ENCODE results near the gene HDLBP. TPM values are rescaled to one million over a fixed set of nuclear protein-coding genes. Genes with fewer than 3 reads are reported as not detected.
A peak's percentile ranks its signal among the peaks of the same experiment; 100 is the strongest.

The HDLBP gene
- total RNA-seq, 1 donor from 2014 or later: 922 TPM

- Histone ChIP-seq H3K4me1 (ENCODE audit: insufficient read depth, low read length) (no peaks in the 10 kb centered on the region), H3K9me3 (ENCODE audit: insufficient read depth, low read depth, low read length) (no peaks in the 10 kb centered on the region), H3K4me3 (ENCODE audit: insufficient read depth, low read depth, low read length) (no peak overlapping the region), H3K27me3 (ENCODE audit: insufficient read depth, low read length) (no peaks in the 10 kb centered on the region), H3K9ac (ENCODE audit: low read length) (no peak overlapping the region), H3K27ac (ENCODE audit: low read depth, low read length) (no peak overlapping the region), H3K36me3 (ENCODE audit: insufficient read depth, low read length) (peaks cover 68% of the 10 kb centered on the region), H4K20me1 (ENCODE audit: insufficient read depth, low read length) (peaks cover 98% of the 10 kb centered on the region), H3K79me2 (ENCODE audit: insufficient read depth, low read length) (peaks cover 54% of the 10 kb centered on the region), H2AFZ (ENCODE audit: low read depth, low read length) (no peak overlapping the region), H3K4me2 (ENCODE audit: low read length) (no peak overlapping the region)
- Mint-ChIP-seq H3K27me3 (ENCODE audit: low read depth, unreplicated experiment) (no peaks in the 10 kb centered on the region), H3K4me1 (ENCODE audit: low read depth, unreplicated experiment) (peaks cover 1% of the 10 kb centered on the region), H3K4me3 (ENCODE audit: unreplicated experiment) (no peak overlapping the region), H3K27ac (ENCODE audit: unreplicated experiment) (no peak overlapping the region), H3K9me3 (ENCODE audit: unreplicated experiment) (no peaks in the 10 kb centered on the region), H3K36me3 (ENCODE audit: low read depth, unreplicated experiment) (peaks cover 37% of the 10 kb centered on the region)
- DNase-seq (ENCODE audit: low read depth) (no peak), FAIRE-seq (no peak)
- TF ChIP-seq EZH2 (IDR thresholded peaks at IDR 0.05; ENCODE audit: insufficient read depth, low read length) (no peak), CTCF (IDR thresholded peaks at IDR 0.05; ENCODE audit: insufficient read depth, low read depth, low read length) (no peak)
Measured at GRCh38 chr2:241234066-241234790, 81.2 kb downstream of the HDLBP start.

GRCh38 chr2:241232736-241233575 is 82.5 kb downstream of the HDLBP start:
- DNase-seq (ENCODE audit: low read depth) (no peak), FAIRE-seq (no peak)
- peaks cover 46% of the 10 kb centered on the region for H3K79me2 ChIP-seq (ENCODE audit: insufficient read depth, low read length)
- H3K36me3 Mint-ChIP-seq (ENCODE audit: low read depth, unreplicated experiment): peaks cover 36% of the 10 kb centered on the region
- no peak overlapping the region for H3K27ac ChIP-seq (ENCODE audit: low read depth, low read length)
- no peaks in the 10 kb centered on the region for H3K27me3 Mint-ChIP-seq (ENCODE audit: low read depth, unreplicated experiment)
- no peaks in the 10 kb centered on the region for H3K9me3 Mint-ChIP-seq (ENCODE audit: unreplicated experiment)
- no peaks in the 10 kb centered on the region for H3K27me3 ChIP-seq (ENCODE audit: insufficient read depth, low read length)
- no peaks in the 10 kb centered on the region for H3K4me1 Mint-ChIP-seq (ENCODE audit: low read depth, unreplicated experiment)
- no peak overlapping the region for H3K4me2 ChIP-seq (ENCODE audit: low read length)
- H3K27ac Mint-ChIP-seq (ENCODE audit: unreplicated experiment): peak overlapping the region; percentile 53
- no peaks in the 10 kb centered on the region for H3K4me1 ChIP-seq (ENCODE audit: insufficient read depth, low read length)
- no peak for TF ChIP-seq CTCF (IDR thresholded peaks at IDR 0.05; ENCODE audit: insufficient read depth, low read depth, low read length)
- no peak for TF ChIP-seq EZH2 (IDR thresholded peaks at IDR 0.05; ENCODE audit: insufficient read depth, low read length)
- no peak overlapping the region for H3K4me3 ChIP-seq (ENCODE audit: insufficient read depth, low read depth, low read length)
- no peak overlapping the region for H3K4me3 Mint-ChIP-seq (ENCODE audit: unreplicated experiment)
- peaks cover 65% of the 10 kb centered on the region for H3K36me3 ChIP-seq (ENCODE audit: insufficient read depth, low read length)
- H4K20me1 ChIP-seq (ENCODE audit: insufficient read depth, low read length): peaks cover 98% of the 10 kb centered on the region
- H3K9me3 ChIP-seq (ENCODE audit: insufficient read depth, low read depth, low read length): no peaks in the 10 kb centered on the region
- no peak overlapping the region for H3K9ac ChIP-seq (ENCODE audit: low read length)
- no peak overlapping the region for H2AFZ ChIP-seq (ENCODE audit: low read depth, low read length)

Data from astrocyte (in vitro differentiated cells and primary cell).